DND-41 (cell line): Measurements from ENCODE around the gene DGKH.

Experiments used
- ATAC-seq: fragments of 200-7000 bp; cut with Tn5 transposase; 3 replicates; pipeline ENCODE4 v1.9.1; 2021; ENCODE audit warnings: low read depth; ENCODE audit not compliant: insufficient read depth
- DNase-seq: peaks from one replicate; pipeline ENCODE4 v3.0.0-alpha.2; 2020
- H2AFZ ChIP-seq: 2 replicates; pipeline ENCODE4 v1.6.0; 2012; ENCODE audit warnings: low read depth, low read length
- H3K27ac ChIP-seq: 2 replicates; pipeline ENCODE4 v1.5.1; 2012; ENCODE audit warnings: low read length, inconsistent platforms
- H3K27me3 ChIP-seq: fragments of 200-600 bp; sonication (generic); 2 replicates; pipeline ENCODE4 v1.6.0; 2012; ENCODE audit warnings: low read length, mild to moderate bottlenecking, inconsistent platforms; ENCODE audit not compliant: insufficient read depth, poor library complexity
- H3K36me3 ChIP-seq: 2 replicates; pipeline ENCODE4 v1.5.1; 2012; ENCODE audit warnings: low read length, inconsistent platforms; ENCODE audit not compliant: insufficient read depth
- H3K4me1 ChIP-seq: 2 replicates; pipeline ENCODE4 v1.5.1; 2012; ENCODE audit warnings: mild to moderate bottlenecking, low read length; ENCODE audit not compliant: insufficient read depth
- H3K4me2 ChIP-seq: 2 replicates; pipeline ENCODE4 v1.6.0; 2012; ENCODE audit warnings: mild to moderate bottlenecking, moderate library complexity, low read length, inconsistent platforms; ENCODE audit not compliant: insufficient read depth
- H3K4me3 ChIP-seq, 2 experiments: fragments of 200-600 bp in 1 of 2; shearing (Covaris generic) in 1 of 2; 2 replicates each; pipeline ENCODE4 v1.5.1; 2012 to 2016; ENCODE audit warnings: inconsistent platforms in 2 of 2, low read length in 2 of 2, mild to moderate bottlenecking in 2 of 2, low read depth in 1 of 2, moderate library complexity in 1 of 2
- H3K79me2 ChIP-seq: 2 replicates; pipeline ENCODE4 v1.6.0; 2012; ENCODE audit warnings: low read length, inconsistent platforms; ENCODE audit not compliant: insufficient read depth
- H3K9ac ChIP-seq: 2 replicates; pipeline ENCODE4 v1.6.0; 2012; ENCODE audit warnings: low read depth, mild to moderate bottlenecking, inconsistent platforms, low read length, moderate library complexity
- H3K9me3 ChIP-seq: 2 replicates; pipeline ENCODE4 v1.5.1; 2012; ENCODE audit warnings: low read length, moderate library complexity, mild to moderate bottlenecking, inconsistent platforms; ENCODE audit not compliant: insufficient read depth, severe bottlenecking
- H4K20me1 ChIP-seq: 2 replicates; pipeline ENCODE4 v1.6.0; 2012; ENCODE audit warnings: low read length; ENCODE audit not compliant: insufficient read depth
- CTCF ChIP-seq: IDR thresholded peaks from 2 replicates; pipeline ENCODE4 v1.5.1; 2012; ENCODE audit warnings: borderline replicate concordance, low read length, moderate library complexity, mild to moderate bottlenecking; ENCODE audit not compliant: poor library complexity, severe bottlenecking; ENCODE audit errors: extremely low read depth
- EZH2 ChIP-seq: IDR thresholded peaks from 3 replicates; pipeline ENCODE4 v1.6.1; 2012; ENCODE audit warnings: borderline replicate concordance, low read depth, mild to moderate bottlenecking, moderate library complexity, low read length, inconsistent platforms; ENCODE audit not compliant: severe bottlenecking

Gene DGKH

GRCh38 chr13:42041684-42042035 lies 6.8 kb upstream of the DGKH start:
- Histone ChIP-seq H3K4me1 (peaks cover 22% of the 10 kb centered on the region), H4K20me1 (peaks cover 15% of the 10 kb centered on the region), H3K4me2 (peak overlapping the region; percentile 97), H3K27me3 (peaks cover 7% of the 10 kb centered on the region), H3K79me2 (peaks cover 10% of the 10 kb centered on the region), H3K4me3 (peak overlapping the region; percentile 58 to 82; a peak in 3 of 4 replicates), H3K9me3 (no peaks in the 10 kb centered on the region), H3K9ac (peak overlapping the region; percentile 66), H3K36me3 (no peaks in the 10 kb centered on the region), H2AFZ (no peak overlapping the region; the same call in 1 of the 2 replicates), H3K27ac (no peak overlapping the region; the same call in 1 of the 2 replicates)
- TF ChIP-seq CTCF (no peak), EZH2 (no peak)
- DNase-seq (no peak), ATAC-seq (no peak)

- no peak for ATAC-seq
- Histone ChIP-seq H3K9me3 (no peaks in the 10 kb centered on the region), H3K4me1 (peaks cover 39% of the 10 kb centered on the region), H3K4me3 (no peak overlapping the region), H3K27me3 (peaks cover 19% of the 10 kb centered on the region), H3K79me2 (peaks cover 10% of the 10 kb centered on the region), H3K9ac (no peak overlapping the region), H4K20me1 (peaks cover 15% of the 10 kb centered on the region), H3K27ac (no peak overlapping the region), H3K4me2 (no peak overlapping the region), H3K36me3 (no peaks in the 10 kb centered on the region), H2AFZ (no peak overlapping the region)
- TF ChIP-seq CTCF: no peak
- no peak for DNase-seq
Observed at GRCh38 chr13:42043676-42044075, 4.8 kb upstream of the DGKH start.

GRCh38 chr13:42046448-42046847 lies 2.0 kb upstream of the DGKH start:
- Histone ChIP-seq H3K27ac (no peak overlapping the region), H2AFZ (no peak overlapping the region), H3K36me3 (no peaks in the 10 kb centered on the region), H3K4me3 (no peak overlapping the region), H3K79me2 (peaks cover 8% of the 10 kb centered on the region; the same call in 1 of the 2 replicates), H4K20me1 (peaks cover 12% of the 10 kb centered on the region), H3K9me3 (no peaks in the 10 kb centered on the region), H3K27me3 (peaks cover 14% of the 10 kb centered on the region), H3K4me2 (no peak overlapping the region), H3K4me1 (peaks cover 38% of the 10 kb centered on the region), H3K9ac (no peak overlapping the region)
- TF ChIP-seq EZH2 (no peak), CTCF (no peak)
- DNase-seq: no peak
- ATAC-seq: no peak
